KOPT-K1 (cell line): ENCODE measurements around the gene SPAG6.

ENCODE experiments used
- H3K27ac ChIP-seq: fragments of 200-600 bp; sonication (generic); 2 replicates; pipeline ENCODE4 v1.5.1; 2016; ENCODE audit warnings: antibody characterized with exemption, mild to moderate bottlenecking, low read depth, low read length; ENCODE audit not compliant: poor library complexity, severe bottlenecking
- H3K36me3 ChIP-seq: fragments of 200-600 bp; sonication (generic); 2 replicates; pipeline ENCODE4 v1.5.1; 2017; ENCODE audit warnings: antibody characterized with exemption, mild to moderate bottlenecking, low read length, moderate library complexity; ENCODE audit not compliant: insufficient read depth
- H3K9me3 ChIP-seq: fragments of 200-600 bp; sonication (generic); 2 replicates; pipeline ENCODE4 v1.5.1; 2017; ENCODE audit warnings: antibody characterized with exemption, low read length, mild to moderate bottlenecking; ENCODE audit not compliant: insufficient read depth, poor library complexity, severe bottlenecking

The SPAG6 gene

GRCh38 chr10:22415072-22415471 lies 69.8 kb downstream of the SPAG6 start:
- Histone ChIP-seq H3K9me3 (no peaks in the 10 kb centered on the region), H3K27ac (no peak overlapping the region), H3K36me3 (no peaks in the 10 kb centered on the region)

- Histone ChIP-seq H3K9me3 (no peaks in the 10 kb centered on the region), H3K27ac (no peak overlapping the region), H3K36me3 (no peaks in the 10 kb centered on the region)
These were observed 72.5 kb downstream of the SPAG6 start for GRCh38 chr10:22417736-22418268.

GRCh38 chr10:22420787-22421517 lies 75.7 kb downstream of the SPAG6 start:
- Histone ChIP-seq H3K27ac (no peak overlapping the region), H3K9me3 (no peaks in the 10 kb centered on the region)

DNA sequence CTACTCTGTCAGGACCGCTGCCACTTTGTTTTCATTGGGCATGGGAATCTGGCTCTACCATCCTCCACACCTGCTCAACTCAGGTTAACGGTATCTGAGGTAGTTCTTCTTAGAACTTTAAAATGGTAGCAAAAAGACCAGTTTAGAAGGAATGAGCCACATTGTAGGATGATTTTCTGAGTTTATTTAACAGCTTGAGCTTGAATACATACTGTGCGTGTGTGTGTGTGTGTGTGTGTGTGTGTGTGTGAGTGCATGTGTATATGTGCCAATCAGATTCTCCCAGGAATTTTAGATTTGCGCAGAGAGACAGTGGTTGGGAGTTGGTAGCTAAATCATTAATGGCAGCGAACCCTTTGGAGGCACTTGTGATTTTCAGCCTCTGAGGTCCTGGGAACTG lies 81.4 kb downstream of the SPAG6 start:
- Histone ChIP-seq H3K27ac (no peak overlapping the region), H3K9me3 (no peaks in the 10 kb centered on the region), H3K36me3 (no peaks in the 10 kb centered on the region)

More at GRCh38 chr10:22420787-22421517, 75.7 kb downstream of the SPAG6 start:
- no peaks in the 10 kb centered on the region for H3K36me3 ChIP-seq

- H3K27ac ChIP-seq, result no peak overlapping the region
- no peaks in the 10 kb centered on the region for H3K9me3 ChIP-seq
These were observed 81.8 kb downstream of the SPAG6 start for GRCh38 chr10:22427101-22427500.

GRCh38 chr10:22427890-22428571 lies 82.7 kb downstream of the SPAG6 start:
- no peak overlapping the region for H3K27ac ChIP-seq
- H3K9me3 ChIP-seq, result no peaks in the 10 kb centered on the region

More at GRCh38 chr10:22427101-22427500, 81.8 kb downstream of the SPAG6 start:
- no peaks in the 10 kb centered on the region for H3K36me3 ChIP-seq

GRCh38 chr10:22429146-22429545 lies 83.8 kb downstream of the SPAG6 start:
- H3K27ac ChIP-seq, result no peak overlapping the region
- no peaks in the 10 kb centered on the region for H3K36me3 ChIP-seq
- H3K9me3 ChIP-seq, result no peaks in the 10 kb centered on the region

More at GRCh38 chr10:22427890-22428571, 82.7 kb downstream of the SPAG6 start:
- no peaks in the 10 kb centered on the region for H3K36me3 ChIP-seq

DNA sequence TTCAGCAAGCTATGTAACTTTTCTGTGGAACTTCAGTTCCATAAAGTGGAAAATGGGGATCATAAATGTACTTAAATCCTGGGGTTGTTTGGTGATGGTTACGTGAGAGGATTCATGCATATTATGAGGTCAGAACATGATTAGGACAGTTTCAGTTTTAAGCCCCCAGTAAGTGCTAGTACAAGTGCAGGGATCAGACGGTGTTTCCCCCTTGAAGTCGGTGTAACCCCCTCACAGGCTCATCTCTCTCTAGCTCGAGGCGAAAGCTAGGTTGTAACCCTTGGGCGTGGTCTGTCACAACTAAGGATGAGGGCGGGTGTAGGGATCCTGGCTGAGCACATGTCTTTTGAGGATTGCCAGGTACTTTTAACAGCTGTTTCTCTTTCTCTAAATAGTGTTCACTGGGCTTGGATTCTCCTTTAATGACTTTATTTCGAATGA lies 84.7 kb downstream of the SPAG6 start:
- Histone ChIP-seq H3K9me3 (no peaks in the 10 kb centered on the region), H3K27ac (no peak overlapping the region)

DNA sequence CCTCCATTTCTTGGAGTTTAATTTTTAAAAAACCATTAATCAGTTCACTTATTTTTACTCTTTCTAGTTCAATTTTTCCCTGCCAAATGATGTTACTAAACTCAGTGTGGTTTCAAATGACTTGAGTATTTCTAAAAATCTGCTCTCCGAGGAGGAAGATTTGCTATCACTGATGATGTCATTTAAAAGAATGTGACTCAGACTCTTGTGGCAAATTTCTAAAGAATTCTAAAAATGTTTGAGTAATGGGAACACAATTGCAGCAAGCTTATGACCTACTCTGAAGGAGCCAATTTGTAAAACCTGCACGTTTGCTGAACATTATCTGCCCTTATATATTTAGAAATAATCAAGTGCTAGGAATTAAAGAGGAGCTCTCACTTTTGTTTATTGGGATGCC lies 88.6 kb downstream of the SPAG6 start:
- Histone ChIP-seq H3K36me3 (no peaks in the 10 kb centered on the region), H3K27ac (no peak overlapping the region), H3K9me3 (no peaks in the 10 kb centered on the region)

More for the DNA sequence above, 84.7 kb downstream of the SPAG6 start:
- H3K36me3 ChIP-seq, result no peaks in the 10 kb centered on the region

DNA sequence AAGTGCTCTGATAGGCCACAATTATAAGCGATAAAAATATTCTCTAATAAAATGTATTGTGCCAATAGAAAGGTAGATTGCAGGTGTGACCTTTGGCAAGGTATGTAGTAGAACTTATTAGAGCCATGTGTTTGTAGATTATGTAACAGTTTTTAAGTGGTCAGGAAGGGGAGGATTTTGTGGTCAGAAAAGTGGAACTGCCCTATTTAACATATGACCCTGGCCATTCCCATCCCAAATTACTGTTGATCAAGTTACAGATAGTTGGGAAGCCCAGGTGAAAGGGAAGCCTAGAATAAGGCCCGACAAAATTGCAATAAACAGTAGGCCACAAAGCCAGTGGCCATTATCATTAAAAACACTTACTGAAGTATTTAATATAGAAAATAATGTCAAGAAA lies 89.2 kb downstream of the SPAG6 start:
- Histone ChIP-seq H3K27ac (no peak overlapping the region), H3K9me3 (no peaks in the 10 kb centered on the region), H3K36me3 (no peaks in the 10 kb centered on the region)

DNA sequence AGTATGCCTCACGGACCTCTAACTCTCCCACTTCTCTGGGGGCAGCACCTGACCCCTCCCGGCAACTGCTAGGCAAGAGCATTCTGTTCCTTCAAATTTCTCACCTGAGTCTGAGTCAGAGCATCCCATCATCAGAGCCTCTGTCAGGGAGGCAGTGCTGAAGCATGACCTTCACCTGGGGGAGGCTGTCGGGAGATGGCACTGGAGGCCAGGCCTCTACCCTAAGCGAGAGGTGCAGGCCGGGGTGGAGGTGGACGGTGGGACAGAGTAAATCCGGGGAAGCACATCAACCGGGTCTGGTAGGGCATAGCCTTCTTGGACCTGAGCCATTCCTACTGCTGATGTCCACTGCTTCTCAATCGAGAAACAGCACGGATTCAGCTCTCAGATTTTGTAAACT lies 90.4 kb downstream of the SPAG6 start:
- no peak overlapping the region for H3K27ac ChIP-seq
- no peaks in the 10 kb centered on the region for H3K36me3 ChIP-seq
- no peaks in the 10 kb centered on the region for H3K9me3 ChIP-seq

GRCh38 chr10:22436526-22436892 lies 91.2 kb downstream of the SPAG6 start:
- H3K27ac ChIP-seq, result peak overlapping the region; percentile 92
- H3K9me3 ChIP-seq, result no peaks in the 10 kb centered on the region
- H3K36me3 ChIP-seq, result no peaks in the 10 kb centered on the region

DNA sequence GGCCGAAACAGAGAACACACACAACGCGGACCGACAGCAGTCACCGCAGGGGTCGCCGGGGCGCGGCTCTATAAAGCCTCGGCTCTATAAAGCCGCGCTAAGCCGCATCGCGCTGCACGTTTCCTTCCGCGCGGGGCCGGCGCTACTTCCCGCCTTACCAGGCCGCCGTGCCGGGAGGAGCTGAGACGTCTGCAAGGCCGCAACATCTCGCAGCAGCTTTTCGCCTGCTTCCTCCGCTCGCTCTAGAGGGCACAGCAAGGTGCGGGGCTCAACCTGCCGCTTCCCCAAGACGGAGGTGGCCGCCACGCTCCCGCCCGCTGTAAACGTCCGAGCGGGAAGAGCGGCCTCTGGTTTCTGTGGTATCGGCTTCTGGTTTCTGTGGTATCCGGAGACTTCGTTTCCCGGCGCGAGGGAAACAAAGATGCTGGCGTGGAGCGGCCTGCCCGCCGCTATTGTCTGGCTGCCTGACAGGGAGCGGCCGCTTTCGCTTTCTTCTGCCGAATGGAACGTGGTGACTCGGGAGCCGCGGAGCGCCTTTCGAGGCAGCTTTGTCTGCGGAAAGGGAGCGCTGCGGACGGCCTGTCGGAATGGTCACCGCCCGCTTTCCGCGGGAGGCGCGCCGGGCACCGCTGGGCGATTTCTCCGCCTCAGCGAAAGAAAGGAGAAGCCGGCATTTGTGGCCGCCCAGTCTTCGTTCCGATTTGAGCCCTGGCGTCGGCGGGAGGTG lies 91.8 kb downstream of the SPAG6 start:
- Histone ChIP-seq H3K27ac (peak overlapping the region; percentile 92), H3K36me3 (no peaks in the 10 kb centered on the region), H3K9me3 (no peaks in the 10 kb centered on the region)

- Histone ChIP-seq H3K36me3 (no peaks in the 10 kb centered on the region), H3K27ac (peak overlapping the region; percentile 92), H3K9me3 (no peaks in the 10 kb centered on the region)
These were observed 92.6 kb downstream of the SPAG6 start for GRCh38 chr10:22437620-22438588.
